OCI-LY7 (cell line): Measurements from ENCODE around the gene EFNA4.

Experiments
- CTCF ChIP-seq: fragments of 200-600 bp; sonication (generic); conservative IDR thresholded peaks from 2 replicates; pipeline ENCODE4 v1.5.1; 2014; ENCODE audit warnings: mild to moderate bottlenecking, antibody characterized with exemption, low read length, moderate library complexity, mixed read lengths
- EZH2phosphoT487 ChIP-seq: fragments of 200-600 bp; sonication (generic); IDR thresholded peaks from 2 replicates; pipeline ENCODE4 v1.6.1; 2018; ENCODE audit warnings: low read depth, borderline replicate concordance, mild to moderate bottlenecking, mixed run types, antibody characterized with exemption, low read length, moderate library complexity, mixed read lengths

DNA sequence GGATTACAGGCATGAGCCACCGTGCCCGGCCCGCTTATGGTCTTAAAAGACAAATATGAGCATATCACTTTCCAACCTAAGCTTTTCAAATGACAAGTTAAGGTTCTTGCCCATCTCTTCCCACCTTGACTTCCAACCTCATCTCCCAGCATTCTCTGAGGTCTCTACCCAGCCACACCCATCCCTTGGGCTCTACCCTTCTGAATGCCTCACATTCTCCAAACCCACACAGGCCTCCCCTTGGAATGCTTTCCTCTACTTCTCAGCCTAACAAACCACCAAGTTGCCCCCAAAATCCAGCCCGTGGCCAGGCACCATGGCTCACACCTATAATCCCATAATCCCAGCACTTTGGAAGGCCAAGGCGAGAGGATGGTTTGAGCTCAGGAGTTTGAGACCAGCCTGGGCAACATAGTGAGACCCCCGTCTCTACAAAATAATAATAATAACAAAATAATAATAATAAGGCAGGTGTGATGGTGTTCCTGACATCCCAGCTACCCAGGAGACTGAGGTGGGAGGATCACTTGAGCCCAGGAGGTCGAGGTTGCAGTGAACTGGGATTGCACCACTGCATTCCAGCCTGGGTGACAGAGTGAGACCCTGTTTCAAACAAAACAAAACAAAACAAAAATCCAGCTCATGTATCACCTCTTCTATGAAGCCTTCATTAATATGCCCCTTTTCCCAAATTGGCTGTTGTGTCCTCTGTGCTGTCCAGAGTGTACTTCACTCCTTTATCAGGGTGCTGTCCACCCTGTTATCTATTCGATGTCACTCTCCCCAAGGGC lies 41.2 kb upstream of the EFNA4 start:
- TF ChIP-seq CTCF, result no peak
- no peak for TF ChIP-seq EZH2phosphoT487
